ENCODE data around the gene BNIP3.

BNIP3 gene

DNA sequence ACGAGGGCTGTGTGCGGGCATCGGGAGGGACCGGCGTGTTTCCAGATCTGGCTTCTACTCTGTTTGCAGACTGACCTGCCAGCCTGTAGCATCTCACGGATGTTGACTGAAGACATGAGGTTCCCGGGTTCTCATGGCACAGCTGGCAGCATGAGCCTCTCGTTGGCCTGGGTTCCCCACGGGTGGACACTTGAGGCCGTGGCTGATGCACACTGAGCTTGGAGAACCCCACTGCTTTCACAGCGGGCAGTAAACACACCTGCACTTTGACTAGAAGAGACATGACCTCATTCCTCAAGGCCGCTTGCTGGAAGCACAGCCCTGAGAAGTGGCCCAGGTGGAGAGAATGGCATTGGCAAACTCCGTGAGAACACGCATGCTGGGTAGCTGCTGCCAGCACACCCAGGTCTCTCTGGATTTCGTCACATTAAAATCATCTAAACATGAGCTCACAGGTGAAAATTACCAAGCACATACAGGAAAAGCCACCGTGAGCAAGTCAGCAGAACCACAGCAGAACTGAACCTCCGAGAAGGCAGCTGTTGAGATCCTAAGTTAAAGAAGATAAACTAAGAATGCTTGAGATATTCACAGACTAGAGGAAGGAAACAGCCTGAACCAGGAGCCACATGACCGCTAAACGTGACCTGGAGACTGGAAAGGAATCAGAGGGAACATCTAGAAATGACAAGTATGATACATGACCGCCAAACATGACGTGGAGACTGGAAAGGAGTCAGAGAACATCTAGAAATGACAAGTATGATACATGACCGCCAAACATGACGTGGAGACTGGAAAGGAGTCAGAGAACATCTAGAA, 32.5 kb downstream of the BNIP3 start:
- no peak for DNase-seq

DNA sequence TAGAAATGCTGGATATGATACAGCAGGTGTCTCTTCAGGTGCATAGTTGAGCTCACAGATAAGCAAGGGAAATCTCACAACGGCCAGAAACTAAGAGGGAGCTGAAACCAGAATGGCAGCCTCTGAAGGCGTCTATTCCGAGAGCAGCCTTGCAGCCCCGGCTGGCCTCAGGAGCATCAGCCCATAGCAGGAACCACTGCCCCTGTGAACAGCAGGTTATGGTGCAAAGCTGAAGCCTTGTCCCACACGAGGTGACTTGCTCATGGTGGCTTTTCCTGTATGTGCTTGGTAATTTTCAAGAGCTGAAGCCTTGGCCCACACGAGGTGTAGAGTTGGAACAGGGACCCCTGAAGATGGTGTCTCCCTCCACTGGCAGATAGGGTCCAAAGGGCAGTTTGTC, 33.2 kb downstream of the BNIP3 start:
- no peak for DNase-seq

DNA sequence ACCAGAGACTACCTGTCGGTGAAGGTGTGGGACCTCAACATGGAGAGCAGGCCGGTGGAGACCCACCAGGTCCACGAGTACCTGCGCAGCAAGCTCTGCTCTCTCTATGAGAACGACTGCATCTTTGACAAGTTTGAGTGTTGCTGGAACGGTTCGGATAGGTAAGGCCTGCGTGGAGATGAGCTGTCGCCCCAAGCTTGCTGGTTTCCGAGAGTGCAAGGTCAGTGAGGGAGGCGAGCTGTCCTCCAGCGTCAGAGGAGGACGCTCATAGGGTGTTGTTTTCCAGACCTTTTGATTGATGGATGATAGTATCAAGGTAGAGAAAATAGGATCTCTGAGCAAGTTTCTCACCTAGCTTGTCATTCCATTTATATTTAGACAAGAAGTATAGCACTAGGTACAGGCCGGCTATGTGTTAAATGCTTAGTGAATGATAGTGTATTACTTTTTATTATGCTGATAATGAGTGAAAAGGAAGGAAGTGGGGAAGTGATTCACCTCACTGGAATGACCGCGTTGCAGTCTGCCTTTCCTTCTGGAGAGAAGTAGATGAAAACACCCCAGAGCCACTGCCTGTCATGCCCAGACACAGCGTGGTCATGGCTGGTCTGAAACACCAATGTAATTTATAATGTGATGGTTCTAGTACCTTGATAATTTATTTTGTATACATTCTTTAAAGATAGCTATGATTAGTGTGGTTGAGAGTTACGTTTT, 33.9 kb downstream of the BNIP3 start:
- DNase-seq = no peak

DNA sequence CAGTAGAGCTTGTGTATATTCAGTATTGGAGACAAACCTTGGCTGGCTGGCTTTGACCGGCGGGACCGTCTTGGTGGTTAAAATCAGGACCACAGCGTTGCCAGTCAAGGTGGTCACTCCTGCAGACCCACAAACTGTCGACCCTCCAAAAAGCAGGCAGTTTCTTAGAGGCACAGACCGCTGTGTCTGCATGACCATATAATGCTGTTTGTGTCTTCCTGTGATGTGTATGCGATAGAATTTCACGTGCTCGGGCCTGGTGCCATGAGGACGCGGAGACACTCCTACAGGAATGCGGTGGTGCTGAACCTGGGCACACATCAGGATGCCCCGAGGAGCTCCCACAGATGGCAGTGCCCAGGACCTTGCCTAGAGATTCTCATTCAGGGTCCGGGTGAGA, 34.8 kb downstream of the BNIP3 start:
- DNase-seq = no peak

DNA sequence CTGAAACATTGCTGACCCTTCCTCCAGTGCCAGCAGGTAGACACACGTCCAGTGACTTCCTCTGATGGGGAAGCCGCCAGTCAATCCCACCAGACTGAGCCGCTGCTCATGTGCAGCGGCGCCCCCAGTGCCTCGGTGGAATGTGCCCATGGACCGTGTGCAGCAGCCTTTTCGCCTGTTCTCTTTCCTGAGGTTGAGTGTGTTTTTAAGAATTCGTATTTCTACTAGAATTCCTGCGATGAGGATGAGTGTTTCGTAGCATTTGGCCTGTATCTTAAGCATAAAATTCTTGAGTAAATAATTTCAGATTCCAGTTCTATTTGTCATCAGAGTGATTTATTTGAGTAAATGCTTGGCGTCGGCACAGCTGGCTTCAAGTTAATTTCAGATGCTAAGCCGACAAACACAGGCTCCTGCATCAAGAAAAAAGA, 35.4 kb downstream of the BNIP3 start:
- DNase-seq = no peak

DNA sequence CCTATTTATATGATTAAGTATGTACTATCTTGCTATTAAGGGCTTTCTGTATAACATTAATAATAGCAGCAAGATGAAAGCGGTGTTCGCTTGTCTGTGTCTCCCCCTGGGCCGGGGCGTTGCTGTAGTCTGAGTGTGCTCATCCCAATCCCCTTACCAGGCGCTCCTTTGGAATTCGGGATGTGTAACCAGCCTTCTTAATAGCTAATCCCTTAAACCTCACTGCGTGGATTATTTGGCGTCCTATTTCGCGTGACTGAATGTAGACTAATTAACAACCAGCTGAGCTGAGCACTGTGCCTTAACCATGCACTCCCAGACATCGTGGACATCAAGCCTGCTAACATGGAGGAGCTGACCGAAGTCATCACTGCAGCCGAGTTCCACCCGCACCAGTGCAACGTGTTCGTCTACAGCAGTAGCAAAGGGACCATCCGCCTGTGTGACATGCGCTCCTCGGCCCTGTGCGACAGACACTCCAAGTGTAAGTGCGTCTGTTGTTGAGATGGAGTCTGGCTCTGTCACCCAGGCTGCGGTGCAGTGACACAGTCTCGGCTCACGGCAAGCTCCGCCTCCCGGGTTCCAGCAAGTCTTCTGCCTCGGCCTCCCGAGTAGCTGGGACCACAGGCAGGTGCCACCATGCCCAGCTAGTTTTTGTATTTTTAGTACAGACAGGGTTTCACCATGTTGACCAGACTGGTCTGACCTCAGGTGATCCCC, 36.6 kb downstream of the BNIP3 start:
- DNase-seq = no peak

DNA sequence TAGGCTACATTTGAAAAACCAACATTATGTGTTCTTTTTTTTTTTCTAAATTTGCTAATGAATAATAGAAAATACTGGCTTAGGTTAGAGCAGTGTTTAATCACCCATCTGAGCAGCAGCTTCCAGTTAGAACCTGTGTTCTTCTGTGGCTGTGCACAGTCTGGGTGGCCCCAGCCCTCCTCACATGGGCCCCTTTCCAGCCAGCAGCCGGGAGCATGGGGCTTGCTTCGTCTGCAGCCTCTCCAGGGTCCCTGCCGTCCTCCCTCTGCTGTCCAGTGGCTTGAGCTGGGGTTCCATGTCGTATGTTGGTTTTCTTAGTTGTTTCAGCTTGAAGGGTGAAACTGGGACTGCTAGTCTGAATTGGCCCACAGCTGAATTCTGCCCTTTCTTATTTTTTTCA, 37.3 kb downstream of the BNIP3 start:
- DNase-seq = no peak

DNA sequence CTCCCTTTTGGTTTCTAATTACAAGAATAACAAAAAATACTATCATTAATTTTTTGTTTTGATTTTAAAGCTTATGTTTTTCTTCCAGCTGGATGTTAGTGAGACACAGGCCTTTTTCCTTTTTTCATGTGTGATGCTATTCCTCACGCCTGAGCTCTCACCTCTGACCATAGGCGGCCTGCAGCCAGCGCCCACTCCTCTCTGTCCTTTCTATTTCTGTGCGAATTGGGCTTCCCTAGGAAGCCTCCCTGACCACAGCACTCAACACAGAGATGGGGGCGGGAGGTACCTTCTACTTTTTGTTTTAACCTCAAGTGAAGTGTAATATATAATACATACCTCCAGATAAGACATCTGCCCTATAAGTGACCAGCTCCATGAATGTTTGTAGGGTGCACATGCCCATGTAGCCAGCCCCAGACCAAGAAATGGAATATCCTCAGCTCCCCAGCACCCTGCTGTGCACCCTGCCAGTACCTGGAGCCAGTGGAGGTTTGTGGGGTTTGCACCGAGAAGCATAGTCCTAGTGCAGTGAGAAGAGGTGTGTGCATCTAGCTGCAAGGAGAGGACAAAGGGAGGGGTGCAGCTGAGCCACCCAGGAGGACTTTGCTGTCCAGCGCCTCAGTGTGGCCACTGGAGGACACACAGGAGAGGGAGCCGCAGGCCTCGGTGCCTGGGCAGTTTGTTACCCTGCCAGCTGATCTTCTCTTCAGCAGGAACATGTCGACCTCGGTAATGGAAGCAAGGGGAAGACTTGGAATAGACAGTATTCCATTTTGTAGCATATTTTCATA, 38.5 kb downstream of the BNIP3 start:
- no peak for DNase-seq

DNA sequence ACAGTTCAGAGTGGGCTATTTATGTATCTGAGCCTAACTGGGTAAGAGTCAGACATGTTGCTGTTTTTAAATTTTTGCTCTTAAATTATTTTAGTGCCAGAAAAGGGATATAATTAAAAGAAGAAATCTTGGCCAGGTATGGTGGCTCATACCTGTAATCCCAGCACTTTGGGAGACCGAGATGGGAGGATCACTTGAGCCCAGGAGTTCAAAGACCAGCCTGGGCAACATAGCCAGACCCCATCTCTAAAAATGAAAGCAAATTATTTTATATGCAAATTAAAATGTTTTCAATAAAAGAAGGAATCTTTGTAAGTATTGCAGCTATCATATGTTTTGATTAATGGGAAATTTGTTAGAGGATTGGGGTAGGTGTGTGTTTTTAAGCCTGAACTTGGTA, 39.3 kb downstream of the BNIP3 start:
- DNase-seq = no peak

DNA sequence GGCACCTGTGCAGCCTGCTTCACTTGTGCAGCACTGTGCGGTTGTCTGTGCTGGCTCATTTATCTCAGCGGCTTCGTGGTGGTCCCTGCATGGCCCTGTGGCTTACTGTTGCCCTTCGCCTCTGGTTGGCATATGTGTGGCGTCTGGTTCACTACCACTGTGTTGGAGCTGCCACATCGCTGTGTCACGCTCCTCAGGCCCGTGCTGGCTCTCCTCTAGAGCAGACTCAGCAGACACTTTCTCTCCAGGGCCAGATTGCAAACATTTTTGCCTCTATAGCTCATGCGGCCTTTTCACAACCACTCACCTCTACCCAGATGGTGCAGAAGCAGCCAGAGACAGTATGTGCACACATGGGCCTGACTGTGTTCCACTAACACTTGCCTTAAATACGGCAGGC, 43.0 kb downstream of the BNIP3 start:
- no peak for DNase-seq

DNA sequence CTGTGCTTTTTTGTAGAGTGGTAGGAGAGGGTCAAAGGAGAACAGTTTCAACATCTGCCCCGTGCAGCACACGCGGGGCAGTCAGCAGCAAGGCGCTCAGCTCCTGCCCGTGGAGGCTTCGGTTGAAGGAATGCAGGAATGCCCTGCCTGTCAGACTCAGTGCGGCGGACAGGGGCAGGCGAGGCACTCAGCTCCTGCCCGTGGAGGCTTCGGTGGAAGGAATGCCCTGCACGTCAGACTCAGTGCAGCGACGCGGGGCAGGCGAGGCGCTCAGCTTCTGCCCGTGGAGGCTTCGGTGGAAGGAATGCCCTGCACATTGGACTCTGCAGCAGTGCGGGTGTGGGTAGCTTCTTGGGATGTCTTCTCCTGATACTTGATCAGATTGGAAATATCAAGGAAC, 43.9 kb downstream of the BNIP3 start:
- DNase-seq = no peak

DNA sequence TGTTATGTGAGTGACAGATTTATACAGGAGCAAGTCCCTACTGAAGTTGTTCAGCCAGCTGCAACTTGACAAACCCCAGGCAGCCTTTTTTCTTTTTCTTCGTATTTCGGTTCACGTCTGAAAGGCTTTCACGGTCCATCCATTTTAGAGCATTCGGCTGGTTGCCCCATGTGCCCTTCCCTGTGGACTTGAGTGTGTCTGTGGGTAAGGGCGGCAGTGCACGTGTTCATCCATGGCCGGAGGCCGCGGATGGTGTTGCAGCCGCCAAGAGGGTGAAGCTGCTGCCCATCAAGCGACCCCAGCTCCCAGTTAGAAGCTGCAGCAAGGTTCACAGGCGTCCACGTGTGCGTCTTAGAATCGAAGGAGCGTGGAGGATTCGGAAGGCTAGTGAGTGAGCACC, 45.0 kb downstream of the BNIP3 start:
- no peak for DNase-seq

DNA sequence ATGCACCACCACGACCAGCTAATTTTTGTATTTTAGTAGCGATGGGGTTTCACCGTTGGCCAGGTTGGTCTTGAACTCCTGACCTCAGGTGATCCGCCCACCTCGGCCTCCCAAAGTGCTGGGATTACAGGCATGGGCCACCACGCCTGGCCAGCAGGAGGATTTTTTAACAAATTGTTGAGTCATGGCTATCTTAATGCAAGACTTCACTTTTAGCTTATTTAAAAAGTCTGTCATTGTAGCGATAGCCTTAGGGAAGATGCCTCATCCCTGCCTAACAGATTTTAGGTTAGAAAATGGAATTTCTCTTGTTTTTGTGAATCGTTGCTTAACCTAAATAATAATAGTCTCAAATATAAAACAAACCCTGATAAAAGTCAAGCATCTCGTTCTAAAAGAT, 45.4 kb downstream of the BNIP3 start:
- DNase-seq = no peak

DNA sequence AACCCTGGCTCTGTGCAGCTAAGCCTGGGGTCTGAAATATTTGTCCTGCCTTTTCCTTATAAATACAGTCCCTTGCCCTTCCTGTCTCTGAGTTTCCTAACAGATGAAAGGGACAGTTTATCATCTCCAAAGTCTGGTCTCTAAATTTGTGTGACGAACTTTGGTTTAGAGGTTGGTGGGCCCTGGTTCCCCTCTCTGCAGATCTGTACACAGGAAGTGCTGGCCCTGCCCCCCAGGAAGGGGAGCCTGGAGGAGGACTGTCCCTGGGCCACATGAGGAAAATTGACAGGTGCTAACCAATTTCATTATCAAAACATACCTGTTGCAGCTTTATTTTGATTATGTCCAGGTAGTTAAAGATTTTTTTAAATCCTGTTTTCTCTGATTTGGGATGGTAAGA, 46.5 kb downstream of the BNIP3 start:
- no peak for DNase-seq

DNA sequence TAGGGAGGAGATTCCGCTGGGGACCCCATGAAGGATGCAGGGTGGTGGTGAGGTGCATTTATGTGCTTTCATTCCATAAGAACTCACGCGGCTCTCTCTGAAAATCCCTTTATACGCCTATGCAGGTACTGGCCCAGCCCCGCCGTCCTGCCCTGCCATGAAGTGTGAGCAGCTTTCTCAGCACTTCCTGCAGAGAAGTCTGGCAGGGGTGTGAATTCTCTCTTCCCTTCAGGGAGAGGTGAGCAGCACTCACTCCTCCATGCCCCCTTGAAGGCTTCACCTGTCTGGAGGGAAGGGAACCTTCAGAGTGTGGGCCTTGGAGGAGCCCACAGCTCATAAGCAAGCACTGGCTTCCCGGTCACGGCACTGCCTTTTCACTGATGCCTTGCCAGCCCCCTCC, 47.0 kb downstream of the BNIP3 start:
- DNase-seq = no peak

DNA sequence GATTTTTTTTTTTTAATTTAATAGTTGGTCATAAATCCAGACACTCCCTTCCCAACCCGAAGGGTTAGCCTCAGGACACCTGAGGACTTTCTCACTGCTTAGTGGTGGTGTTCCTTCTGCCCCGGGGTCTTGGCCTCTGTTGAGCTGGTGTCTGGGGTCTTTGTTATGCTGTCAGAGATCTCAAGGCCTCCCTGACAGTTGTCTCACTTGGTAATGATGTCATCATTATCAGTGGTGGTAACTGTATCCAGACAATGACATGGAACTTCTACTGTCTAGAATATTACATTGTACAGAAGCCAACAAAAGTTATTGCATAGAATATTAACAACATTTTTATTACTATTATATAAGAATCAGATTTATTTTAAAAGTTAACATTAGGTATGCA, 48.0 kb downstream of the BNIP3 start:
- no peak for DNase-seq

DNA sequence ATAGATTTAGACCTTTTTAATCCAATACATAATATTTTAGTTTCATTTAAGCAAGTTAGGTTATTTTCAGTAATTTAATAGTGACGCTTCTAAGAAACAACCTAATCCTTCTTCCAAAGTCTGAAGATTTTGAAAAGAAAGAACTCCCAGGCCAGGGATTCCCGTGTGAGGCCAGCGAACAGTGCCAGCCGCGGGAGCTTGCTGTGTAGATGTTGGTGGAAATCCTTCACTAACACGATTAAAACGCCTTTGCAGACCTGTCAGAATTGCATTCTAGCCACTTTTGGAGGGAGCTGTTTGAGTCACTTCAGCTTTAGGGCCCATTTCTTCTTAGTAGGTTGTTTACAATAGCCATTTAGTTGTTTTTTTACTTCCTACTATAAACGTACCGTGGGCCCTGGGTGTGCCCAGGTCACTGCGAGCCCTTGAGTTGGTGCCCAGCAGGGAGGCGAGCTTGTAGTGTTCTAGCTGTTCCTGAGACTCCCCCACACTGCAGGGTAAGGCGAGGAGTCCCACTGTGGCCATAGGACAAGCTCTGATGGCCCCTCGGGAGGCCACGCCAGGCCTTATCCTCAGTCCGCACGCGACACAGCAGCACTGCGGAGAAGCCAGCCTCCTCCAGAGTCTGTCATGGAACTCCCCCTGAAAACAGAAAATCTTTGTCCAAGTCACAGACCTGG, 48.6 kb downstream of the BNIP3 start:
- DNase-seq = no peak

DNA sequence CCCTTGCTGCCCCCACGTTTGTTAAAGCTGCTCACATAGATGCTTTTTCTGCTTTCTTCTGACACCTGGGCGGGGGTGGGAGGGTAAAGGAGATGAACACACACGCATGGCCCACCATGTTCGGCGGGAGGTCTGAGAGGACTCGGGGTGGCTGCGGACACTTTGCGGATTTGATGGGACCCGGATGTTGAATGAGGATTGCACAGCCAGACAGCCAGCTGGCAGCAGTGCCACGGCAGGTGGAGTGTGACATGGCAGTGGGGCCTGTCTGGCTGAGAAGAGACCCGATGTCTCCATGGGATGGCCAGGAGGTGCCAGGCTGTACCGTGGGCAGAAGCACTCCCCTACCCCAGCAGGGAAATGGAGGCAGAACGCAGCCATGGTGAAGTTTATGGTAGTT, 49.7 kb downstream of the BNIP3 start:
- DNase-seq = no peak

DNA sequence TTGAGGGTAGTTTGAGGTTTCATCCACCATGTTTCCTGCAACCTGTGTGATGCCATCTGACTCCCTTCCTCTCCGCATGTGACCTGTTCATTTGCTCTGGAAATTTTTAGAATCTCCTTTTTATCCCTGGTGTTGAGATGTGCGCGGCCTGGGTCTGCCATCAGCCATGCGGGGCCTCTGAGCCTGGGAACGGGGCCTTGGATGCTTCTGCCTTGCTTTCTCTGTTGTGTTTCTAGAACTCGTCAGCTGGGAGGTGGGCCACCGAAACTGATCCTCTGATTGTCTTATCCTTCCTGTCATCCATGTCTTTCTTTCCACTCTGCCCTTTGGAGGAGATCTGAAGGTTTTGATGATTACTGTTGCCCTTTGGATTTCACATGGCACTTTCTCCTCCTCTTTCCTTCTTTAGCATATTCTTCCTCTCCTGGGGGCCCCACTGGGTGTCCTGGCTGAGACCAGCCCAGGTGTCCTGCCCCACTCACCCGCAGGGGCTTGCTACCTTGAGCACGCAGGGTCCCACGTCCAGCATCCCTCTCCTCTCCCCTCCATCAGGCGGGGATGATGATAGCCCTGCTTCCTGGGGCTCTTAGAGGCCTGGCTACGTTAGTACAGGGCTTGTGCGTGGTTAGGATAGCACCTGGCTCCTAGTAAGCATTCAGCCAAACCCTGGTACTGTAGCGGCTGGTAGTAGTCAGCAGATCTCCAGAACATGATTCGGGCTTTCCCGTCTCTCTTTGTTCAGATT, 51.0 kb downstream of the BNIP3 start:
- no peak for DNase-seq

DNA sequence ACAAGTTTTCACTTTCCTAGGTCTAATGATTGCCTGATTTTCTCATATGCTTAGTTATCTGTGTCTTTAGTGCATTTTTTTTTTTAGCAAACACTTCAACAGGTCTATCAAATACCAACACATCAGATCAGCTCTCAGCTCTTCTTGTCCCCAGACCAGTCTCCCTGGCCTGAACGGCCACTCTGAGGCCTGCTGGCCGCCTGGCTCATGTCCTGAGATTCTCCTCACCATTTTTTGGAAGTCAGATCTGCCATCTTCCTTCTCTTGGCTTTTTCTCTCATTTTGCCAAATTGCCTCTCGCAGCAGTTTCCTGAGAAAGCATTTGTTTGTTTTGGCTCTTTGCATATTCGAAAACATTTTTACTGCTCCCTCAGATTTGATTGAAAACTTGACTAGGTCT, 51.6 kb downstream of the BNIP3 start:
- DNase-seq = no peak

DNA sequence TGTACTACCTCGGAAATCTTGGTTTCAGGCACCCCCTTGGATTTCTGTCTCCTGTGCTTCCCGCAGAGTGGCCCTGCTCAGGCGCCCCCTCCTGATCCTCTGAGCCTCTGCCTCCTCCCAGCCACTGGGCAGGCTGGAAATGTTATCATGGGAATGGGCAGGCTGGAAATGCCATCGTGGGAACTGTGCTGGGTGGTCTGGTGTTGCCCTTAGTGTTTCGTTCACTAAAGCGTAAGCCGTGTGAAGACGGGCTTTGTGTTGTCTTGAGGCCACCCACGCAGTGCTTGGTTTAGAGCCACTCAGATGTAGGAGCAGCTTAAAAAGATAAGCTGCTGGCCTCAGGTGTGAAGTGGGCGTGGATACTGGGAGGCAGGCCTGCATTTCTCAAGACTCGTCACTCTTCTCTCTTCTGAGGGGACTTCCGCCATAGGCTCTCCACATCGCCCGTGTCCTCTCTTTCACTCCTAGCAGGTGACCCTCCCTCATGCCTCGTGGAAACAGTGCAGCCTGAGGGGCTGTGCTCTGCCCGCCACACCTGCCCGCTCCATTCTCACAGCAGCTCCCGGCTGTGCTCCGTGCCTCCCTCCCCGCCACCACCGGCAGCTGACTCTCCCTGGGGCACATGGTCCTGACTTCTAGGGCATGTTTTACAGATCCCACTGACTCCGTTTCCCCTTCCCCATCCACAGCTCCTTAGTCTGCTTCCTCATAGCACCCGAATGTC, 52.4 kb downstream of the BNIP3 start:
- DNase-seq = no peak
